ENCODE results near the gene ARHGEF10L.
"Not testable (repeated sequence)": the region's sequence is repeated elsewhere in the genome, so short reads cannot be mapped to it uniquely, and the experiment has no call there.

ARHGEF10L gene

GRCh38 chr1:17539477-17540254, at the start of gene ARHGEF10L:
Gene ARHGEF10L, plus strand, starts transcription at chr1:17539698. Its CDS starts 40,898 bp downstream, at chr1:17580596.
- FAIRE-seq: no peak

DNA sequence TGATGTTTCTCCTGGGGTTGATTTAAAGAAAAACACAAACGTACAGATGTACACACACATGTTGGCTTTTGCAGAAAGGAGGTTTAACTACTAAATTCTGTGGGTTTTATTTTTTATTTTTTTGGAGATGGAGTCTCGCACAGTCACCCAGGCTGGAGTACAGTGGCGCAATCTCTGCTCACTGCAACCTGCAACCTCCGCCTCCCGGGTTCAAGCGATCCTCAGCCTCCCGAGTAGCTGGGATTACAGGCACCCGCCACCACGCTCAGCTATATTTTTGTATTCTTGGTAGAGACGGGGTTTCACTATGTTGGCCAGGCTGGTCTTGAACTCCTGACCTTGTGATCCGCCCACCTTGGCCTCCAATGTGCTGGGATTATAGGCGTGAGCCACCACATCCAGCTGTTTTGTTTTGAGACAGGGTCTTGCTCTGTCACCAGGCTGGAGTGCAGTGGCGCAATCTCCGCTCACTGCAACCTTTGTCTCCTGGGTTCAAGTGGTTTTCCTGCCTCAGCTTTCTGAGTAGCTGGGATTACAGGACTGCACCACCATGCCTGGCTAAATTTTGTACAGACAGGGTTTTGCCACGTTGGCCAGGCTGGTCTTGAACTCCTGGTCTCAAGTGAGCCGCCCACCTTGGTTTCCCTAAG, 49.6 kb upstream of the ARHGEF10L start:
- FAIRE-seq: not testable (repeated sequence)

DNA sequence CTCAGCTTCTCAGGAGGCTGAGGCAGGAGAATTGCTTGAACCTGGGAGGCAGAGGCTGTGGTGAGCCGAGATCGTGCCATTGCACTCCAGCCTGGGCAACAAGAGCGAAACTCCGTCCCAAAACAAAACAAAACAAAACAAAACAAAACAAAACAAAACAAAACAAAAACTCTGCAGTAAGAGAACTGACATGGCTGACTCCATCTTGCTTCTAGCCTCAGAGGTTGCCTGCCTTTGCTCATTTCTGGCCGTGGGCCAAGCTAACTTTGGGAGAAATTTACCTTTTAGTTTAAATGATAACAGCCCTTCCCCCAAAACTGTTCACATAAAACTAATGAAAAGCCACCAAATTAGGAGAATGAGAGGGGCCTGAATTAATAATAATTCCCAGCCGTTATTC, 48.8 kb upstream of the ARHGEF10L start:
- FAIRE-seq: not testable (repeated sequence)

DNA sequence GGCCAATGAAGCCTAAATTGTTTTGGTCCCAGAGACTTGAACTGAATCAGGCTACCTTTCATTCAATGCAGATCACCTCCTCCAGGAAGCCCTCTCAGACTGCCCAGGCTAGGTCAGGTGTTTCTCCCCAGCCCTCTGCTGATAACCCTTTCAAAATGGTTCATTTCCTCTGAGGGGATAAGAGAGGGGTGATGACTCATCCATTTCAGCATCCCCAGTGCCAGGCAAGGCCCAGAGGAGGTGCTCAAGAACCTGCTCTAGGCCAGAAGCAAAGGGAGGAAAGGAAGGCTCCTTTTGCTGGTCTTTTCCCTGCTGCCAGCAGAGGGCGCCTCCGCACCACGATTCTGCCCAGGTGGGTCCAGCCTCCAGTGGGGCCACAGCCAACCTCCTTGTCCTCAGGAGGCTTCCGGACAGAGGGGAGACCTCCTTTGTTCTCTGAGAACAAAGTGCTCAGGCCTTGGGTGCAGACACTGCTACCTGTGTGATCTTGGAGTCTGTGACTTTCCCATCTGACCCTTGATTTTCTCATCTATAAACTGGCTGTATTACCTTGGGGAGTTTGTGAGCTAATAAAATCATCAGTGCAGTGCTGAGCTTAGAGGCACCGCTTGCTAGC, 45.3 kb upstream of the ARHGEF10L start:
- FAIRE-seq: no peak

GRCh38 chr1:17496419-17496818, 43.1 kb upstream of the ARHGEF10L start:
- no peak for FAIRE-seq

DNA sequence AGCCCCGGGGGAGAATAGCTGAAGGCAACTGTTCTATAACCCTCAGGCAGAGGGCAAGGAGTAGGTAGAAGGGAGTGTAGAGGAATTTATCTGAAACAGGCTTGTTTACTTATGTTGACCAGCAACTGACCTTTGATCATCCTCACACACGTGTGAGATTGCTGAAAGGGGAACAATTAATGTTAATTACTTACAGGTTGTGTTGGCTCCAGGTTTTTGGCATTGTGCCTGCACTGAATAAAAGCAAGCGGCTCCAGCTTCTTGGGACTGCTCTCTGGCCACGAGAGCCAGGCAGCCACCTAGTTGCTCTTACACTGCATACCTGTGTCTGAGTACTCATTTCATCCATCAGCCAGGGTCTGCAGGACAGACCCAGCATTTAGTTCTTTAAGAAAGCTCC, 41.3 kb upstream of the ARHGEF10L start:
- FAIRE-seq: no peak

DNA sequence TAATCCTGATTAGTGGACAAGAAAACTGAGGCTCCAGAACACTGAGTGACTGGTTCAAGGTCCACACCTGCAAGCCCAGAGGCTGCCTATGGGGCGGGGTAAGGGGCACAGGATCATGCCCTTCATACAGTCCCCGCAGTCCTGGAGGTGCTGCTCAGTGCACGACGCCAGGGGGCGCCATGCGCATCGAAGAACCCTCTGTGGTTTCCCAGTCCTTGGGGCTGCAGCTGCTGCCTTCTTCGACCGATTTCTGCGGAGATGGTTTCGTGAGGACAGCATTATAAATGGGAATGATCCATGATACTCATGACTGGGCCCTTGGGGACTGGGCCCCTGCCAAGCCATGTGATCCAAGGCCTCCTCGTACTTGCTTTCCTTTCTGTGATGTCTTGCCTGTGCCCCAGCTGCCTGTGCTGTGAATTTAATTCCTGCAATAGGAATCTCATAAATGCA, 37.1 kb upstream of the ARHGEF10L start:
- no peak for FAIRE-seq

GRCh38 chr1:17503146-17503545, 36.4 kb upstream of the ARHGEF10L start:
- no peak for FAIRE-seq

- not testable (repeated sequence) for FAIRE-seq
Observed at GRCh38 chr1:17507200-17507599, 32.3 kb upstream of the ARHGEF10L start.

DNA sequence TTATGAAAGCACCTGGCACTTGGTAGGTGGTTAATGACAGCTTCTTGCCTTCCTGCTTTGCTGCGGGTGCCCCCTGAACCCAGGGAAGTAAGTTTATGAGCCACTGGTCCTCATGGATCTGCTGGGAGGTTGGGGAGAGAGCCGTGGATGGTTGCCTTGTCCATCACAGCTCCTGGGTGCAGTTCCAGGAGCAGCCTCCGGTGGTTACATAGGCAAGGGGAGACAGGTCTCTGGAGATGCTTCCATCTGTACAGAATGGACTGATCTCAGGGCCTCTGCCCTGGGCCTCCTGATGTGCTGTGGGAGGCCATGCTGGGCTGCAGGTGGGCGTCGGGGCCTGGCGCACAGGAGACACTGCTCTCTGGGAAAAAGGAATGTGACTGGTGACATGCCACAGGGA, 31.6 kb upstream of the ARHGEF10L start:
- FAIRE-seq: no peak

DNA sequence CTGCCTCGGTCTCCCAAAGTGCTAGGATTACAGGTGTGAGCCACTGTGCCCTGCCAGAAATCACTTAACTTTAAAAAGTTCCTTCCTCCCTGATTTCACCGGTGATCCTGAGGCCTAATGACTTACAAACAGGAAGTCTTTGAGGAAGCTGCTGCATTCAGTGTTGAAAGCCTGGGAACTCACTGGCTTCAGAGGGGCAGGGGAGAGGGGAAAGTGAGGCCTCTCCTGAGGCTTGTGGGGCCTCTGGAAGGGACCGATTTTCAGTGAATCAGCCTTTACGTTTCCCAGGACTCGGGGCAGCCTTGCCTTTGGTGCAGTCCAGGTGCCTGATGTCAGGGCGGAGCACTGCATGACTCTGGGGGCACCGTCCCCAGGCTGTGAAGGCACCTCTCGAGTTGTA, 30.1 kb upstream of the ARHGEF10L start:
- no peak for FAIRE-seq

GRCh38 chr1:17510138-17510537, 29.4 kb upstream of the ARHGEF10L start:
- FAIRE-seq: no peak

DNA sequence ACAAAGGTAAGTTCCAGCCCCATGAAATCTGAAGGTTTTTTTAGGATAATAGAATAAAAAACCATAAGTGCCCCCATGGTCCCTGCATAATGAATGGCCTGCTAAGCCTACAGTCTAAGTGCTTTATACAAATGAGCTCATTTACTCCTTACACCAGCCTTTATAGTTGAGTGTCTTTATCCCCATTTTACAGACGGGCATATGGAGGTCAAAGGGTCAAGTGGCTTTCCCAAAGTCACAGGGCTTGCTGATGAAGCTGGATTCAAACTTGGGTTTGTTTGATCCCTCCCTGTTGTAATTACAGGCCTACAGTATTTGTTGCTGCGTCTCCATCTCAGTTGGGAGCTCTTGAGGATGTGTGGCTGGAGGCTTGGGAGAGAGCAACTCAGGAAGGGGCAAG, 28.3 kb upstream of the ARHGEF10L start:
- no peak for FAIRE-seq

GRCh38 chr1:17513131-17513530, 26.4 kb upstream of the ARHGEF10L start:
- FAIRE-seq: no peak

- FAIRE-seq: no peak
Observed at GRCh38 chr1:17514776-17515175, 24.7 kb upstream of the ARHGEF10L start.

- no peak for FAIRE-seq
Observed at GRCh38 chr1:17515902-17516301, 23.6 kb upstream of the ARHGEF10L start.

- no peak for FAIRE-seq
Observed at GRCh38 chr1:17516303-17517214, 22.9 kb upstream of the ARHGEF10L start.

- no peak for FAIRE-seq
Observed at GRCh38 chr1:17520041-17520440, 19.5 kb upstream of the ARHGEF10L start.

DNA sequence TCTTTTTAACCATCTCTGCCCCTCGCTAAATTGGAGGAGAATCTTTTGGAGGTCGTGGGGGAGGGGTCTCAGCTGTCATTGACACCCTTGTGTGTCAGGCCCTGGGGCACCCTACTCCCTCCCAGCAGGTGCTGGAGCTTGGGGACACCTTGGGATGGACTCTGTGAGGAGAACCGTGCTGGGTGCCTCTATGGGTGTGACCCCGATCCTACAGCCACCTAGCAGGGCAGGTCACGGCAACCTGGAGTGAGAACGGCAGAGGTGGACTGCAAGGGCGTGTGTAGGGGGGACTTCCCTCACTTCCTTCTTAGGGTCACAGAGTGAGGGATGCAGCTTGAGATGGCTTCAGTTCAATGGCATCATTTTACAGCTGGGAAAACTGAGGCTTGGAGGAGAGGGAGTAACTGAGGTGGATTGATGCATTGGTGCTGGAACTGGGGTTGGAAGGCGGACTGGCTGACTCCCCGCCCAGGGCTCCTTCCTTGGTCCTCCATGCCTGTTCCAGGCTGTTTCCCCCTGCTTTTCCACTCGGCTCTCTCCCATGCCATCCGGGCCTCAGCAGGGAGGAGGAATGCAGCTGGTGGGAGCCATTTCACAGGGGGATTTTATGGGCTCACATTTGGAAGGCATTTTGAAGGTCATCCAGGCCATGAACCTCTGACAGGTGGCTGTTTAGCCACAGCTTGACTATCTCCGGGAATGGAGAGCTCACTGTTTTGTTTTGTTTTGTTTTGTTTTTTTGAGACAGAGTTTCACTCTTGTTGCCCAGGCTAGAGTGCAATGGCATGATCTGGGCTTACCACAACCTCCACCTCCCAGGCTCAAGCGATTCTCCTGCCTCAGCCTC, 18.8 kb upstream of the ARHGEF10L start:
- FAIRE-seq: no peak

- no peak for FAIRE-seq
Observed at GRCh38 chr1:17521946-17522612, 17.4 kb upstream of the ARHGEF10L start.
